GM12801 (cell line): ENCODE results near the gene ZMYND10.

Source experiments
- TF ChIP-seq, protein P1 (sequence below): IDR thresholded peaks from one replicate; pipeline ENCODE4 v1.5.1; 2011; ENCODE audit warnings: control low read depth; ENCODE audit not compliant: insufficient read length; ENCODE audit errors: extremely low read depth

ZMYND10 gene

DNA sequence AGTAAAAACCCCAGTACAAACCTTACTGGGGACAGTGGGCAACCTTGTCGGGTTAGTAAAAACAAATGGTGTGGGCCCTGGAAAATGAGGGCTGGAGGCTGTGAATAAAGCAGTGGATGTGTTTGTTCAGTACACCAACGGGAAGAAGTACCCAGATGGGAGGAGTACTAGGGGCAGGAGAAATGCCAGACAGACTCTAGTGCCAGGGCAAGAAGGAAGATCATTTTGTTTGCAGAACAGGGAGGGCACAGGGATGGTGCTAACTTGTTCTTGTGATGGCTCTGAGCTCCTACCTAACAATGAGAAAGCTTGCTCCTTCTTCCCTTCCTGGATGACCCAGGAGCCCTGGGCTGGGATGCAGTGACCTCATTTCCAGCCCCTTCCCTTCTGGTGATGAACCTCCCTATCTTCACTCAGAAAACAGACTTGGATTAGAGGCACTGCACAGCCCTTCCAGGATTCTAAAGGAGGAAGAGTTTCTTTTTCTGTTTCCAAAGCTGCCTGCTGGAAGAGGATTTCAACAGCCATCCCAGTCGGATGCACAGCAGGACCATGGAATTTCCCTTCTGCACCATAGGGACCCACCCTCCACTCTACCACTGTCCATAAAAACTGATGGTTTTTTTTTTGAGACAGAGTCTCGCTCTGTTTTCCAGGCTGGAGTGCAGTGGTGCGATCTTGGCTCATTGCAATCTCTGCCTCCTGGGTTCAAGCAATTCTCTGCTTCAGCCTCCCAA is 11.0 kb downstream of the ZMYND10 start:
- TF ChIP-seq, protein P1, sequence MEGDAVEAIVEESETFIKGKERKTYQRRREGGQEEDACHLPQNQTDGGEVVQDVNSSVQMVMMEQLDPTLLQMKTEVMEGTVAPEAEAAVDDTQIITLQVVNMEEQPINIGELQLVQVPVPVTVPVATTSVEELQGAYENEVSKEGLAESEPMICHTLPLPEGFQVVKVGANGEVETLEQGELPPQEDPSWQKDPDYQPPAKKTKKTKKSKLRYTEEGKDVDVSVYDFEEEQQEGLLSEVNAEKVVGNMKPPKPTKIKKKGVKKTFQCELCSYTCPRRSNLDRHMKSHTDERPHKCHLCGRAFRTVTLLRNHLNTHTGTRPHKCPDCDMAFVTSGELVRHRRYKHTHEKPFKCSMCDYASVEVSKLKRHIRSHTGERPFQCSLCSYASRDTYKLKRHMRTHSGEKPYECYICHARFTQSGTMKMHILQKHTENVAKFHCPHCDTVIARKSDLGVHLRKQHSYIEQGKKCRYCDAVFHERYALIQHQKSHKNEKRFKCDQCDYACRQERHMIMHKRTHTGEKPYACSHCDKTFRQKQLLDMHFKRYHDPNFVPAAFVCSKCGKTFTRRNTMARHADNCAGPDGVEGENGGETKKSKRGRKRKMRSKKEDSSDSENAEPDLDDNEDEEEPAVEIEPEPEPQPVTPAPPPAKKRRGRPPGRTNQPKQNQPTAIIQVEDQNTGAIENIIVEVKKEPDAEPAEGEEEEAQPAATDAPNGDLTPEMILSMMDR: no peak

DNA sequence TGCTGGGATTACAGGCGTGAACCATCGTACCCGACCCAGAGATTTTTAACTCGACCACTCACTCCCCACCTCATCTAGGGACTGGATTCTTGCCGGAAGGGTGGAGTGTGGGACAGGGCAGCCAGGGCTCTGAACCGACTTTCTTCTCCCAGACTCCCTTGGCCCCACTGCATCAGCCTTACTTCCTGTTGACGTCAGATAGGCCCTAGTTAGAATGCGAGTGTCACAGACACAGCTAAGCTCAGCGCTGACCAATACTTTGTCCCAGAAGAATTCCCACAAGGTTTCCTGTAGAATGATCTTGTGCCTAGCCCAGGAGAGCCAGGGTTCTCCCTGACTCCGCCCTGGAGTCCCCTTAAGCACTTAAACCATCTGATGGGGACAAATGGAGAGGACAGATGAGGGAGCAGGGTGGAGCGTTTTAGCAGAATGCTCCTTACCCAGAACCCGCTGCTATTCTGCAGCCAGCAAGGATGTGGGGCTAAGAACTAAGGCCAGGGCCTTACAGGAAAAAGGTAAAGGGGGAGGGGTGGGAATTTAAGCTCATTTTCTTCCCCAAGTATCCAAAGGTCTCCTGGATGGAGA is 11.7 kb downstream of the ZMYND10 start:
- TF ChIP-seq, protein P1: no peak

DNA sequence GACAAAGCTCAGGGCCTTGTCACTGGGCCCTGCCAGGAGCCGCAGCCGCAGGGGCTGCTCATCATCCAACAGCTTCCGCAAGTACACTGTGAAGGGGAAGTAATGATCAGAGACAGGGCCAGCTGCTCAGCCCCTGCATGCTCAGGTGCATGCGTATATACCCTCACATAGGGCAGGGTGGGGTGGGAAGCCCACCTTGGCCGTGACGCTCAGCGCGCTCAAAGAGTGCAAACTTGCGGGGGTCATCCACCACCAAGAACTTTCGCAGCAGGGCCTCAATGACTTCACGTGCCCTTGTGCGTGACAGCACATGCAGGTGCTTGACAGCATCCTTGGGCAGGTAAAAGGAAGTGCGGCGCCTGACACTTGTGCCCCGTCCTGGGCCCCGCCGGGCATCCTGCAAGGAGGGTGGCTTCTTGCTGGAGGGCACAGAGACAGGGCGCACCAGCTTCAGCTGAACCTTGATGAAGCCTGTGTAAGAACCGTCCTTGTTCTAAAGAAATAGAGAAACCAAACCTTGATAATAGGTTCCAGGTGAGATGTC is 14.1 kb downstream of the ZMYND10 start:
- TF ChIP-seq, protein P1: no peak

DNA sequence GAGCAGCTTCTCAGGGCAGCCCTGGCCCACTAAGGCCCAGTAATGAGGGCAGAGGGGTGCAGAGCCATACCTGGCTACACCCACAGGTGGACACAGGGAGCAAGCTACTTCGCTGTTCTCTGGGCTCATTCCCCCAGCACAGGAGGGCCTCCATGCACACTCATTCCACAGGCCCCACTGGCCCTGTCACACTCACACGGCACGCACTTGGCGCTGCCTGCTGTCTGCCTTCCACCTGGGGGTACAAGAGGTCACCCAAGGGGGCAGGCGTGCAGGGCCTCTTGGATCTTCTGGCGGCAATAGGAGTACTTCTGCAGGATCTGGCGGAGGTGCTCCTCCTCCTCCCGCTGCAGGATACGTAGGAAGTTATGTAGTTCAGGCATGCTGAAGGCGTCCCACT is 15.2 kb downstream of the ZMYND10 start:
- TF ChIP-seq, protein P1: no peak

DNA sequence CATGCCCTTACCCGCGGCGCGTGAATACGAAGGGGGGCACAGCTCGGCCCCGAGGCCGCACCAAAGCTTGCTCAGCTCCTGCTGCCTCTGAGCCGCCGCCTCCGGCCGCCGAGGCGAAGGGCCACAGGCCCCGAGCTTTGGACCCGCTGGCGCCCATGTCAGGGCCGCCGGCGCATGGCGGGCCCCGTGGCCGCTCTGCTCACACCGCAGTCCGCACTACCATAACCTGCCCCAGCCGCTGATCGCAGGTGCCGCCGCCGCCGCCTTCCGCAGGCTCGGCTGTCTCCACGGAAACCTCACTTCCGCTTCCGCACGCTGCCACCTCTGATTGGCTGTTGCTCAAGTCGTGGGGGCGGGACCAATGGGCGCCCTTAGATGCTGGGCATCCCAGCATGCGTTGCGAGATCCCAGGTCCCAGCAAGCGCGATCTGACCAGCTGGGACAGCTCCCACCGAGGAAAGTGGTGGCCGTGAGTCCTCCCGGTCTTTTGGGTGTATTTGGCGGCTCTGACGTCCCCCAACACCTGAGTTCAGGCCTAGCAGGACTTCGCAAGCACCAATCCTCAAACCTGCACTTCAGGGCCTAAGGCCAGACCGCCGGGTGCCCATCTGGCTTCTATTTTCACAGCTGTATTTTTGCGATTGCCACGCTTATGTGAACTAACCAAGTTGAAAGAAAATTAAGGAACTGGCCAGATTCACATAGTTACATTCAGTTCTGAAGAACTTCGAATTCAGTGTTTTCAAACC is 17.4 kb downstream of the ZMYND10 start, which contains the start of gene TUSC2:
TSS of gene TUSC2 (minus strand) at position 281 of the 749 bp plus-strand sequence. CDS start at position 157, 124 bp downstream.
- TF ChIP-seq, protein P1: no peak

DNA sequence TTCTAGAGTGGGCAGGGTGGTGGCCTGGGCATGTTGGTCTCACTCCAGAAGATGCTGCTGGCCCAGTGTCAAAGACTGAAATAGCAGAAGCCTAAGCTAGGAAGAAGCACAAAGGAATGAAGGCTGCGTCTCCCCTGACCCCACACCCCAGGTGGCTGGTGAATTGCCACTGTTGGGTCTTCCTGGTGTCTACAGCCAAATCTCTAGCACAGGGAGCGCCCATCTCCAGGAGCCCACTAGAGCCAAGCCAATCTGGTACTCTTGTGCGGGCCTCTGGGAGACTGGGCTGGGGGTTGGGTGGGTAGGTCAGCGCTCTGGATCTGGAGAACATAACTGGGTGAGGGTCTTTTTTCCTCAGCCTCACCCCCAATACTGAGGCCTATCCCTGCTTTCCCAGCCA is 18.4 kb downstream of the ZMYND10 start:
- TF ChIP-seq, protein P1: no peak

DNA sequence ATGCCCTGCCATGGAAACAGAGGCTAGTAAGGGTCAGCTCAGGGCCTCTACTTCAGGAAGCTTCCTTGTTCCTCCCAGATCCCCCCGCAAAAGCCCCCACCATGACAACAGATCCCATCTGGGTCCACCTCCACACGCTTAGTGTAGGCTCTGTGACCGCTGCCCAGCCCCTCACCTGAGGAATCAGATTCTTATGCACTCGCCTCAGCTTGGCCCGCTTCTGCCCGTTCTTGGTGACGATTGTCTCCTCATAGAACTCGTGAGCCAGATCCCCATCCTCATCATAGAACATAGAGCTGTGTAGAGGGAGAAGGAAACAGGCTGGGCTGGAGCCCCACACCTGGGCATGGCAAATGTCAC is 19.4 kb downstream of the ZMYND10 start:
- TF ChIP-seq, protein P1: no peak
